ENCODE measurements around the gene BARX1.

DNA sequence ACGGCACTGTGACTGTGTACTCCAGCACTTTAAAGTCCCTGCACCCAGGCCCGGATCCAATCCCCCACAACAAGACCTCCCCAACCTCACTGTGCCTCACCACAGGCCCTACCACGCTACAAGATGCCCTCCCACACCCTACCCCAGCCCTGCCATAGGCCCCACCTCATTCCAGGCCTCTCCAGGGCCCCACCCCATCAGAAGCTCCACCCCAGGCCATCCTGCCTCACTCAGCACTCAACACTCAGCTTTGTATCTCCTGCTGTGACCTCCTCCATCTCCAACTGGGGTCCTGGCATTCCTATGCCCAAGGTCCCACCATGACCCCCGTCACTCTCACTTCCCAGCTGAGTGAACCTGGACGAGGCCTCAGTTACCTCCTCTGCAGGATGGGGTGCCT, 38.8 kb downstream of the BARX1 start:
- TF ChIP-seq YY1 (IDR thresholded peaks at IDR 0.05; ENCODE audit: insufficient read depth, insufficient read length) = no peak
- no peak for TF ChIP-seq SUZ12 (IDR thresholded peaks at IDR 0.05; ENCODE audit: extremely low read depth, insufficient read depth, insufficient read length)

All from NT2/D1 (cell line).